Panc1 (cell line): ENCODE results near the gene PLEKHA1.

Experiments
- CTCF ChIP-seq: fragments of 450-650 bp; IDR thresholded peaks from 2 replicates; pipeline ENCODE4 v1.5.1; 2017; ENCODE audit warnings: mild to moderate bottlenecking
- REST ChIP-seq, 2 experiments: IDR thresholded peaks; 2 replicates each; pipeline ENCODE4 v1.6.1; 2011 to 2012; ENCODE audit warnings: low read depth in 2 of 2, control low read depth in 1 of 2, low read length in 1 of 2, mild to moderate bottlenecking in 1 of 2, moderate library complexity in 1 of 2; ENCODE audit not compliant: insufficient read depth in 1 of 2
- TCF7L2 ChIP-seq: IDR thresholded peaks from 2 replicates; pipeline ENCODE4 v1.6.1; 2011; ENCODE audit warnings: mild to moderate bottlenecking, low read depth, low read length, inconsistent platforms

- TF ChIP-seq CTCF (no peak), REST (IDR thresholded peaks at IDR 0.05; ENCODE audit: insufficient read depth in 1 of 2, low read depth in 2 of 2, low read length in 1 of 2) (no peak), TCF7L2 (no peak)
Measured at GRCh38 chr10:122362031-122362592, 12.4 kb upstream of the PLEKHA1 start.
